ENCODE results near the gene SLC16A3. TPM values are rescaled to one million over a fixed set of nuclear protein-coding genes. Genes with fewer than 3 reads are reported as not detected.

Gene SLC16A3
- total and polyA plus RNA-seq, 2 donors (not counting 3 experiments of a cell fraction or from before 2014, with no cell fraction given), result 95.9 to 171 TPM

DNA sequence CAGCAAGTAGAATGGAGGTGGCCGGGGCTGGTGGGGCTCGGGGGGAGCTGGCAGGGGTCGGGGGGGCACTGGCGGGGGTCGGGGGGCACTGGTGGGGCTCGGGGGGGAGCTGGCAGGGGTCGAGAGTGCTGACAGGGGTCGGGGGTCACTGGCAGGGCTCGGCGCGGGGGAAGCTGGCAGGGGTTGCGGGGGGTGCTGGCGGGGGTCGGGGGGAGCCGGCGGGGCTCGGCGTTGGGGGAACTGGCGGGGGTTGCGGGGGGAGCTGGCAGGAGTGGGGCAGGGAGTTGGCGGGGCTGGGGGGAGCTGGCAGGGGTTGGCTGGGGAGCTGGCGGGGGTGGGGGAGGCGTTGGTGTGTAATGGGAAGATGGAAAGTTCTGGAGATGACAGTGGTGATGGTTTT lies 41.3 kb upstream of the SLC16A3 start:
- BruUV-seq (replicated peaks), result no TSS peak
- Histone ChIP-seq H3K9ac (replicated peaks; ENCODE audit: extremely low read depth, insufficient read depth, low read length) (no peak overlapping the region), H4K20me1 (replicated peaks; ENCODE audit: control insufficient read depth, extremely low read depth, insufficient read depth, low read length) (no peaks in the 10 kb centered on the region), H3K9me1 (replicated peaks; ENCODE audit: control insufficient read depth, extremely low read depth, insufficient read depth, low read length) (no peaks in the 10 kb centered on the region), H3K36me3 (ENCODE audit: control insufficient read depth in 2 of 2, extremely low read depth in 1 of 2, insufficient read depth in 2 of 2, low read length in 2 of 2) (peaks cover 0 to 2% of the 10 kb centered on the region in 2 experiments), H3K27me3 (ENCODE audit: control insufficient read depth in 2 of 2, insufficient read depth in 2 of 2, low read length in 2 of 2) (no peaks in the 10 kb centered on the region), H3K9me3 (replicated peaks; ENCODE audit: control insufficient read depth, insufficient read depth, low read length) (no peaks in the 10 kb centered on the region), H3K79me2 (ENCODE audit: control insufficient read depth, insufficient read depth, low read length) (no peaks in the 10 kb centered on the region), H3K4me2 (ENCODE audit: insufficient read depth, low read length) (no peak overlapping the region), H3K27ac (ENCODE audit: insufficient read depth, low read depth, low read length) (no peak overlapping the region), H3K4me3 (replicated peaks in 1 of 3; ENCODE audit: insufficient read depth in 1 of 3, low read depth in 1 of 3, low read length in 3 of 3) (no peak overlapping the region), H3K4me1 (ENCODE audit: control insufficient read depth, extremely low read depth, insufficient read depth, low read length) (no peaks in the 10 kb centered on the region), H2AFZ (ENCODE audit: low read depth, low read length) (no peak overlapping the region)
- no peak for FAIRE-seq
- intact Hi-C loops (cut with micrococcal nuclease) (no loop called here), dilution Hi-C loops (cut with MboI; ENCODE audit: extremely low pct_ligation_motif_present, low sequenced_read_pairs) (no loop called here)
- no peak for TF ChIP-seq MYC (IDR thresholded peaks at IDR 0.05; ENCODE audit: low read depth, low read length)
- TF ChIP-seq POLR2A (IDR thresholded peaks at IDR 0.05; ENCODE audit: low read depth, low read length), result no peak
- TF ChIP-seq, protein P1, sequence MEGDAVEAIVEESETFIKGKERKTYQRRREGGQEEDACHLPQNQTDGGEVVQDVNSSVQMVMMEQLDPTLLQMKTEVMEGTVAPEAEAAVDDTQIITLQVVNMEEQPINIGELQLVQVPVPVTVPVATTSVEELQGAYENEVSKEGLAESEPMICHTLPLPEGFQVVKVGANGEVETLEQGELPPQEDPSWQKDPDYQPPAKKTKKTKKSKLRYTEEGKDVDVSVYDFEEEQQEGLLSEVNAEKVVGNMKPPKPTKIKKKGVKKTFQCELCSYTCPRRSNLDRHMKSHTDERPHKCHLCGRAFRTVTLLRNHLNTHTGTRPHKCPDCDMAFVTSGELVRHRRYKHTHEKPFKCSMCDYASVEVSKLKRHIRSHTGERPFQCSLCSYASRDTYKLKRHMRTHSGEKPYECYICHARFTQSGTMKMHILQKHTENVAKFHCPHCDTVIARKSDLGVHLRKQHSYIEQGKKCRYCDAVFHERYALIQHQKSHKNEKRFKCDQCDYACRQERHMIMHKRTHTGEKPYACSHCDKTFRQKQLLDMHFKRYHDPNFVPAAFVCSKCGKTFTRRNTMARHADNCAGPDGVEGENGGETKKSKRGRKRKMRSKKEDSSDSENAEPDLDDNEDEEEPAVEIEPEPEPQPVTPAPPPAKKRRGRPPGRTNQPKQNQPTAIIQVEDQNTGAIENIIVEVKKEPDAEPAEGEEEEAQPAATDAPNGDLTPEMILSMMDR (IDR thresholded peaks at IDR 0.05; ENCODE audit: extremely low read depth in 1 of 2, insufficient read depth in 1 of 2, low read depth in 1 of 2, low read length in 2 of 2), result no peak
- TF ChIP-seq GATA2 (IDR thresholded peaks at IDR 0.05; ENCODE audit: insufficient read depth, insufficient read length, low read depth, low read length), result no peak
- no peak for TF ChIP-seq POLR2AphosphoS5 (IDR thresholded peaks at IDR 0.05; ENCODE audit: insufficient read depth, low read depth, low read length)
- no peak for TF ChIP-seq FOS (IDR thresholded peaks at IDR 0.05; ENCODE audit: borderline replicate concordance, insufficient read depth, low read length)
- no peak for TF ChIP-seq EZH2 (IDR thresholded peaks at IDR 0.05; ENCODE audit: borderline replicate concordance, low read depth, low read length, severe bottlenecking)
- TF ChIP-seq, protein P2, sequence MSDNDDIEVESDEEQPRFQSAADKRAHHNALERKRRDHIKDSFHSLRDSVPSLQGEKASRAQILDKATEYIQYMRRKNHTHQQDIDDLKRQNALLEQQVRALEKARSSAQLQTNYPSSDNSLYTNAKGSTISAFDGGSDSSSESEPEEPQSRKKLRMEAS (IDR thresholded peaks at IDR 0.05; ENCODE audit: insufficient read depth, insufficient read length), result no peak
- no peak for TF ChIP-seq JUN (IDR thresholded peaks at IDR 0.05; ENCODE audit: borderline replicate concordance, insufficient read depth, insufficient read length, low read depth)
- ChIA-PET CTCF (interaction anchor here (1.2 to 4.0 kb wide), 2 partner anchors 18 to 48 kb away, joined by 3 to 13 read pairs; no protein-coding TSS in a partner anchor), POLR2A (no interaction called here)
- DNase-seq (ENCODE audit: low read depth, low spot score), result no peak
